Breast epithelium (tissue), 4 donors: ENCODE results near the gene NR2C1. TPM values are rescaled to one million over a fixed set of nuclear protein-coding genes. Genes with fewer than 3 reads are reported as not detected.

ENCODE experiments used
- DNase-seq, 2 donors: peaks; one replicate each; pipeline ENCODE4 v3.0.0-alpha.2; 2019; ENCODE audit warnings: low spot score in 2 of 2
- H3K27ac ChIP-seq, 2 donors: fragments of 200-600 bp; sonication (generic) in 1 of 2; one replicate each; pipeline ENCODE4 v1.5.1; 2016 to 2019; ENCODE audit warnings: mild to moderate bottlenecking in 1 of 2
- H3K27me3 ChIP-seq, 2 donors: fragments of 200-600 bp; sonication (generic) in 1 of 2; one replicate each; pipeline versions ENCODE4 v1.5.1 to v1.6.0; 2017 to 2019; ENCODE audit warnings: control low read depth in 1 of 2, mild to moderate bottlenecking in 1 of 2
- H3K36me3 ChIP-seq: fragments of 200-600 bp; one replicate; pipeline ENCODE4 v1.5.1; 2019
- H3K4me1 ChIP-seq, 2 donors: fragments of 200-600 bp; sonication (generic); one replicate each; pipeline ENCODE4 v1.5.1; 2016 to 2019; ENCODE audit warnings: control low read depth in 1 of 2
- H3K4me3 ChIP-seq, 3 donors: fragments of 200-600 bp; sonication (generic); 1 replicate in 2 of 3; 2 replicates in 1 of 3; pipeline ENCODE4 v1.5.1; 2016 to 2019; ENCODE audit warnings: mild to moderate bottlenecking in 3 of 3, moderate library complexity in 2 of 3
- H3K9me3 ChIP-seq, 2 donors: fragments of 200-600 bp; sonication (generic) in 1 of 2; one replicate each; pipeline ENCODE4 v1.5.1; 2016 to 2019; ENCODE audit warnings: control low read depth in 1 of 2
- POLR2A ChIP-seq: fragments of 450-650 bp; IDR thresholded peaks from one replicate; pipeline ENCODE4 v1.6.1; 2016; ENCODE audit warnings: antibody characterized with exemption, mild to moderate bottlenecking, moderate library complexity
- POLR2AphosphoS5 ChIP-seq, 3 donors: sonication (generic); formaldehyde crosslinking; IDR thresholded peaks; one replicate each; pipeline ENCODE4 v1.6.1; 2017; ENCODE audit warnings: antibody characterized with exemption in 3 of 3
- intact Hi-C: fragments of 100-400 bp; cut with DNase I; formaldehyde crosslinking; loops from one replicate; pipeline ENCODE4 v1.15.1; 2023; ENCODE audit warnings: low total_unique reads
- total RNA-seq, 3 donors: library from RNA; depleted of rRNA; stranded (reverse); fragments of >200 nt; gene quantifications; one replicate each; pipeline ENCODE4 v1.1.0, GENCODE V29; 2016
- TF ChIP-seq, protein P1 (sequence below), 3 donors: fragments of 450-650 bp; IDR thresholded peaks; one replicate each; pipeline ENCODE4 v1.5.1; 2016 to 2017; ENCODE audit warnings: antibody characterized with exemption in 3 of 3, mild to moderate bottlenecking in 3 of 3, moderate library complexity in 3 of 3

The NR2C1 gene
- total RNA-seq, 3 donors from 2014 or later, result 46.7 to 50.5 (median 47.7) TPM

DNA sequence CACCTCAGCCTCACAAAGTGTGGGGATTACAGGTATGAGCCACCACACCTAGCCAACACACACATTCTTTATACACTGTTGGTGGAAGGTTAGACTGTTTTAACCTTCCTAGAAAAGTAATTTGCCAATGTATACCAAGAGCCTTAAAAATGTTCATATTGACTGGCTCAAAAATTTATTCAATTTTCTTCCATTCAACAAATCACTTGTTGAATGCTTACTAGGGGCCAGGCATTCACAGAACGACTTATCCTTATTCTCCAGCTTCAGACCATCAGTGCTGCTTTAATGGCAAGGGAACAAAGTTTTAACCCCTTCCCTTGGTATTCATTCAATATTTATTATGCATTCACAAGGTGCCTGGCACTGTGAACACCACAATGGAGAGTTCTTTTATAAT lies 3.0 kb downstream of the NR2C1 start:
- H3K9me3 ChIP-seq, result no peaks in the 10 kb centered on the region
- no peak for DNase-seq
- H3K36me3 ChIP-seq, result no peaks in the 10 kb centered on the region
- no peak overlapping the region for H3K4me3 ChIP-seq
- TF ChIP-seq POLR2A, result no peak
- TF ChIP-seq, protein P1, sequence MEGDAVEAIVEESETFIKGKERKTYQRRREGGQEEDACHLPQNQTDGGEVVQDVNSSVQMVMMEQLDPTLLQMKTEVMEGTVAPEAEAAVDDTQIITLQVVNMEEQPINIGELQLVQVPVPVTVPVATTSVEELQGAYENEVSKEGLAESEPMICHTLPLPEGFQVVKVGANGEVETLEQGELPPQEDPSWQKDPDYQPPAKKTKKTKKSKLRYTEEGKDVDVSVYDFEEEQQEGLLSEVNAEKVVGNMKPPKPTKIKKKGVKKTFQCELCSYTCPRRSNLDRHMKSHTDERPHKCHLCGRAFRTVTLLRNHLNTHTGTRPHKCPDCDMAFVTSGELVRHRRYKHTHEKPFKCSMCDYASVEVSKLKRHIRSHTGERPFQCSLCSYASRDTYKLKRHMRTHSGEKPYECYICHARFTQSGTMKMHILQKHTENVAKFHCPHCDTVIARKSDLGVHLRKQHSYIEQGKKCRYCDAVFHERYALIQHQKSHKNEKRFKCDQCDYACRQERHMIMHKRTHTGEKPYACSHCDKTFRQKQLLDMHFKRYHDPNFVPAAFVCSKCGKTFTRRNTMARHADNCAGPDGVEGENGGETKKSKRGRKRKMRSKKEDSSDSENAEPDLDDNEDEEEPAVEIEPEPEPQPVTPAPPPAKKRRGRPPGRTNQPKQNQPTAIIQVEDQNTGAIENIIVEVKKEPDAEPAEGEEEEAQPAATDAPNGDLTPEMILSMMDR (IDR thresholded peaks at IDR 0.05), result no peak
- no peak for TF ChIP-seq POLR2AphosphoS5 (IDR thresholded peaks at IDR 0.05)
- H3K4me1 ChIP-seq, result no peaks in the 10 kb centered on the region
- no peaks in the 10 kb centered on the region for H3K27me3 ChIP-seq
- intact Hi-C loops, result no loop called here
- H3K27ac ChIP-seq, result no peak overlapping the region

DNA sequence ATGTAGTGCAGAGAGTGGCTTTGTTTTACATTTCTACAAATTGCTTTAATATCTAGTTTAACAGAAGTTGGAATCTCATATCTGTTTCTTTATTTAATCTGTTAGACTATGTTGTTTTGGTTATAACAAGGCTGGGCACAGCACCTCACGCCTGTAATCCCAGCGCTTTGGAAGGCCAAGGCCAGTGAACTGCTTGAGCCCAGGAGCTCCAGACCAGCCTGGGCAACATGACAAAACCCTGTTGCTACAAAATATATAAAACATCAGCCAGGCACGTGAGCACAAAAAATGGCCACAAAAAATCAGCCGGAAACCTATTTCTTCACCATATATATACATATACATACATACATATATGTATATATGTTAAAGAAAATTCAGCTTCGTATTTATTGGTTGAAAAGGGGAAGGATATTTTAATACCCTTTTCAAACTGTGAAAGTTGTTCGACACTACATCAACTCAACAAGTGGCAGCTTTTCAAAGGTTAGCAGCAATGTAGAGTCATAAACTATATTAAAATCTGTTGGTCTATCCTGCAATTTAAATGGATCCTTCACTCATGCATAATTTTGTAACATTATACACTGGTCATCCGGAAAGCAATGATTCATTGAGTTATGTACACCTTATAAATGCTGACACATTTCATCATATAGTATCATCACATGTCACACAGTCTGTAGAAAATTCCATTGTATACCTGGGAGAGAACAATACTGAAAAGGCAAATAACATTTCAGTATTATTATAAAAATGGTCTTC lies 7.1 kb downstream of the NR2C1 start:
- Histone ChIP-seq H3K36me3 (no peaks in the 10 kb centered on the region), H3K4me1 (no peaks in the 10 kb centered on the region), H3K4me3 (no peak overlapping the region), H3K27ac (no peak overlapping the region), H3K9me3 (no peaks in the 10 kb centered on the region), H3K27me3 (no peaks in the 10 kb centered on the region)
- intact Hi-C loops, result no loop called here
- TF ChIP-seq POLR2AphosphoS5 (IDR thresholded peaks at IDR 0.05) (no peak), POLR2A (no peak)
- TF ChIP-seq, protein P1 (IDR thresholded peaks at IDR 0.05), result no peak
- no peak for DNase-seq

DNA sequence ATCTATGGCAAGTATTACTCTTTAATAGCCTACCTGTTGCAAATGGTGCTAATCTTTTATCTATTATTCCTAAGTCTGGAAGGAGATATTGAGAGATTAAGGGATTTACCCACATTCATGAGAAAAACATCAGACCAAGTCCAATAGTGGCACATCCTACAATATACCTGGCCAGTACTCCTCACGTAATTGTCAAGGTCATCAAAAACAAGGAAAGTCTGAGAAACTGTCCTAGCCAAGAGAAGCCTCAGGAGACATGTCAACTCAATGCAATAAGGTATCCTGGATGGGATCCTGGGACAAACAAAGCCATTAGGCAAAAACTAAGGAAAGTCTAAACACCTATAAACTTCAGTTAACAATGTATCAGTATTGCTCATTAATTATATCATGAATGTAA lies 12.5 kb downstream of the NR2C1 start:
- DNase-seq, result no peak
- Histone ChIP-seq H3K27me3 (no peaks in the 10 kb centered on the region), H3K4me3 (no peak overlapping the region), H3K27ac (no peak overlapping the region), H3K4me1 (no peaks in the 10 kb centered on the region), H3K9me3 (no peaks in the 10 kb centered on the region), H3K36me3 (peaks cover 4% of the 10 kb centered on the region)
- intact Hi-C loops, result no loop called here
- TF ChIP-seq, protein P1 (IDR thresholded peaks at IDR 0.05), result no peak
- TF ChIP-seq POLR2A (no peak), POLR2AphosphoS5 (IDR thresholded peaks at IDR 0.05) (no peak)

DNA sequence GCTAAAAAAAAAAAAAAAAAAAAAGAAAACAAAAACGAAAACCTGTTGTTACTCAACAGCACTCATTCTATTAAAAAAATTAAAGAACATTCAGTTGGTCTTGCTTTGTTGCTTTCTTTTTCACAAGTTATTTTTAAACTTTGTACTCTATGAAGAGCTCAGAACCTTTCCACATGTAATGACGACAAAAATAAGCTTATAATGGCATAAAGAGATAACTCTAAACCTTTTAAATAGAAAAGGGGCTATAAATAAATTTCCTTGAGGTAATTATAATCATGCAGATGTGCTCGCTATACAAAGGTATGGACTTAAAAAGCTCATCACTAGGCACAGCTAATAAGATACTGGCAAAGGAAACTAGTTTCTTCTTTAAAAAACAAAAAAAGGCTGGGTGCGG lies 13.4 kb downstream of the NR2C1 start:
- TF ChIP-seq POLR2A (no peak), POLR2AphosphoS5 (IDR thresholded peaks at IDR 0.05) (no peak)
- TF ChIP-seq, protein P1 (IDR thresholded peaks at IDR 0.05), result no peak
- intact Hi-C loops, result no loop called here
- H3K4me1 ChIP-seq, result no peaks in the 10 kb centered on the region
- no peak overlapping the region for H3K27ac ChIP-seq
- peaks cover 4% of the 10 kb centered on the region for H3K36me3 ChIP-seq
- DNase-seq, result no peak
- H3K27me3 ChIP-seq, result no peaks in the 10 kb centered on the region
- H3K4me3 ChIP-seq, result no peak overlapping the region
- no peaks in the 10 kb centered on the region for H3K9me3 ChIP-seq

DNA sequence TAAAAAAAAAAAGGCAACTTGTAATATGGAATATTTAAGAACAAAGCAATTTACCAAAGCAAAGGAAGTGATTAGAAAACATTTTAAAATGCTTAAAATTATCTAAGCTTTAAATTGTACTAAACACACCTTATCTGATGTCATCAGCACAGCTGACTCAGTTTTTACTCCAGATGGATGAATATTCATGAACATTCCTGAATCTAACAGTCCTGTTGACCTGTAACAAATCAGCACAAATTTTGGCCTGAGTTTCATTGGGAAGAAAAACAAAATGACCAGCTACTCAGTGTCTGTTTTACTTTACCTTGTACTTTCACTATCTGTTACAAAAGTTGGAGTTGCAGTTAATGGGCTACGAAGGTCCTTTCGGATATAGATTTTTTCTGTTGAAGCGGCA lies 16.0 kb downstream of the NR2C1 start:
- TF ChIP-seq POLR2AphosphoS5 (IDR thresholded peaks at IDR 0.05) (no peak), POLR2A (no peak)
- TF ChIP-seq, protein P1 (IDR thresholded peaks at IDR 0.05), result no peak
- no peaks in the 10 kb centered on the region for H3K4me1 ChIP-seq
- H3K36me3 ChIP-seq, result peaks cover 4% of the 10 kb centered on the region
- no peak for DNase-seq
- intact Hi-C loops, result no loop called here
- no peak overlapping the region for H3K4me3 ChIP-seq
- H3K27me3 ChIP-seq, result no peaks in the 10 kb centered on the region
- H3K9me3 ChIP-seq, result no peaks in the 10 kb centered on the region
- no peak overlapping the region for H3K27ac ChIP-seq
